ENCODE measurements around the gene MEGF6. TPM values are rescaled to one million over a fixed set of nuclear protein-coding genes. Genes with fewer than 3 reads are reported as not detected.

The MEGF6 gene
- total RNA-seq, 2 experiments from 2014 or later = 5.8 to 5.9 TPM

DNA sequence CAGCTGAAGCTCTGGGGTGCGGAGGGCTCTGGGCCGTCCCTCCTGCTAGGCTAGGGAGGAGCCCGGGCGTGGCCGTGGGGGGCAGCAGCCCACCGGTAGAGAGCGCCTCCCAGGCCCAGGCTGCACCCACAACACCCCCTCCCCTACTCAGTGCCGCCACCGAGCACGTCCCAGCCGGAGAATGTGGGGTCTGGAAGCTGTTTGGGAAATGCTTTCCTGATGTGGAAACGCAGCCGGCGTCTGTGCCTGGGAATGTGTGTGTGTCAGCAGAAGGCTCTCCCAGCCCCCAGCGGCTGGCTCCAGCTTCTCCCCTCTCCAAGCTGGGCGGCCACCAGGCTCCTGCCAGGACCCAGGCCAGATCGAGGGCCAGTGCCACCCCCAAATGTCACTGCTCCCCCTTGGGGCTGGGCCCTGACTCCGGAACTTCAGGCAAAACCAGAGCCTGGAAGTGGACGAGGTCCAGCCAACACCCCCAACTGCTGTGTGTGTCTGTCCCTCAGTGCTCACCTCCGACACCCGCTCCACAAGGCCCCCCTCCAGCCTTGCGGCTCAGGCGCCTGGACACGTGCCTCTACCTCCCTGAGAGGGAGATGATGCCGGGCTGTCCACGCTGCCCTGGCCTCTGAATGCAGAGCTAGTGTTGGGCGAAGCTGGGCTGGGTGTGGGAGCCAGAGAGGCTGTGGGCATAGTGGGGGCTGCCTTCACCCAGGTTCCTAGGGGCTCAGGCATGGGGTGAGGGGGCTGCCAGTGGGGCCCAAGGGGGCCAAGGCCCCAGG, 74.7 kb downstream of the MEGF6 start:
- Mint-ChIP-seq H3K4me3 (no peak overlapping the region), H3K36me3 (ENCODE audit: low read depth) (no peaks in the 10 kb centered on the region), H3K9me3 (no peaks in the 10 kb centered on the region), H3K27ac (no peak overlapping the region), H3K27me3 (ENCODE audit: low read depth) (no peaks in the 10 kb centered on the region), H3K4me1 (ENCODE audit: low read depth) (no peaks in the 10 kb centered on the region)
- DNase-seq = no peak
- intact Hi-C loops (cut with micrococcal nuclease) = no loop called here
- CTCF ChIA-PET = no interaction called here

DNA sequence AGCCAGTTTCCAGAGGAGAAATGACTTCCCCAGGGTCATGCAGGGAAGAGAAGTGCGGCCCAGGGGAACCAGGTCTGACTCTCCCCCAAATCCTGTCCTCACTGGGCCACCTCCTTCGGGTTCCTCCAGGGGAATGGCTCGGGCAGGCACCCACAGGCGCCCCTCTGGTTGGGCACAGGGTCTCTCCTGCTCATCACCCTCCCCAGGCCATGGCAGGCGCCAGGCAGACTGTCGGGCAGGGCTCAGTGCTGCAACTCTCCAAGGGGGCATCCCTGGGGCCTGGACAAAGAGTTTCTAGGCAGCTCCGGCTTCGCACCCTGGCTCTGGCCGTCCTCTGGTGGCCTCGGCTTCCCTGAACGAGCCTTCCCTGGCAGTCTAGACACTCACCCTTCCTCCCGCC, 75.6 kb downstream of the MEGF6 start:
- Mint-ChIP-seq H3K9me3 (no peaks in the 10 kb centered on the region), H3K27me3 (ENCODE audit: low read depth) (no peaks in the 10 kb centered on the region), H3K27ac (no peak overlapping the region), H3K36me3 (ENCODE audit: low read depth) (no peaks in the 10 kb centered on the region), H3K4me3 (no peak overlapping the region), H3K4me1 (ENCODE audit: low read depth) (peaks cover 2% of the 10 kb centered on the region)
- CTCF ChIA-PET = no interaction called here
- intact Hi-C loops (cut with micrococcal nuclease) = no loop called here
- no peak for DNase-seq

DNA sequence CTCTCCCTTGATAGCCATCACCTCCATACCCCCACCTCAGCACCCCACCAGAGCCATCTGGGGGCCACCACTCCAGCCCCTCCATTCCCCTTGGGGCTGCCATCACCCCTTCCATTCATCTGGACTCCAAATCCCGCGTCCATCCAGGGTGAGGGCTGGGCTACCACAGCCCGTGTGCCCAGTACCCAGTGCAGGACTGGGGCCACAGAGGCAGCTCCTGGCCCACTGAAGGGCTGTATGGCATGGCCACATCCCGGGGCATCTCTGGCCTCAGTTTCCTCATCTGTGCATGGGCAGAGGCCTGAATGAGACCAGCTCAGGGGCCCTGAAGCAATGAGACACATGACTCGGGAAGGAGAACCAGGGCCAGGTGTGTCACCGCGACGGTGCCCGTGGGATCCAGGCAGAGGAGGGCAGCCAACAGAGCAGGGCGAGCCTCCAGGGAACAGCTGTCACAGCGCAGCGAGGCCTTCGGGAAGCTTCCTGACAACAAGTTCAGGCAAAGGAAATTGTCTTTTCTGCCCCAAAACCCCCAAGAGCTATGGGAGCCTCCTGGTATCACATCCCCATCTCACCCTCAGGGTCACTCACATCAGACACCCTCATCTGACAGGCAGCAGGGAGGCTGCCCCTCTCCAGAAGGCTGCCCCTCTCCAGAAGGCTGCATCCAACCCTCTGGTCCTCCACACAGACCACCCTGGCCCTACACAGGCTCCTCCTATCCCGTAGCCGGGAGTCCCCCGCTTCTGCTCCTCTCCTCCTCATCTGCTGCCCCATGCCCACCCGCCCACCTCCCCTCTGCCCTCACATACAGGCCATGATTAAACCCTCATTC, 76.3 kb downstream of the MEGF6 start:
- H3K36me3 Mint-ChIP-seq (ENCODE audit: low read depth) = no peaks in the 10 kb centered on the region
- peaks cover 7% of the 10 kb centered on the region for H3K4me1 Mint-ChIP-seq (ENCODE audit: low read depth)
- H3K4me3 Mint-ChIP-seq = no peak overlapping the region
- no peaks in the 10 kb centered on the region for H3K9me3 Mint-ChIP-seq
- DNase-seq = no peak
- intact Hi-C loops (cut with micrococcal nuclease) = no loop called here
- H3K27ac Mint-ChIP-seq = no peak overlapping the region
- CTCF ChIA-PET = no interaction called here
- no peaks in the 10 kb centered on the region for H3K27me3 Mint-ChIP-seq (ENCODE audit: low read depth)

DNA sequence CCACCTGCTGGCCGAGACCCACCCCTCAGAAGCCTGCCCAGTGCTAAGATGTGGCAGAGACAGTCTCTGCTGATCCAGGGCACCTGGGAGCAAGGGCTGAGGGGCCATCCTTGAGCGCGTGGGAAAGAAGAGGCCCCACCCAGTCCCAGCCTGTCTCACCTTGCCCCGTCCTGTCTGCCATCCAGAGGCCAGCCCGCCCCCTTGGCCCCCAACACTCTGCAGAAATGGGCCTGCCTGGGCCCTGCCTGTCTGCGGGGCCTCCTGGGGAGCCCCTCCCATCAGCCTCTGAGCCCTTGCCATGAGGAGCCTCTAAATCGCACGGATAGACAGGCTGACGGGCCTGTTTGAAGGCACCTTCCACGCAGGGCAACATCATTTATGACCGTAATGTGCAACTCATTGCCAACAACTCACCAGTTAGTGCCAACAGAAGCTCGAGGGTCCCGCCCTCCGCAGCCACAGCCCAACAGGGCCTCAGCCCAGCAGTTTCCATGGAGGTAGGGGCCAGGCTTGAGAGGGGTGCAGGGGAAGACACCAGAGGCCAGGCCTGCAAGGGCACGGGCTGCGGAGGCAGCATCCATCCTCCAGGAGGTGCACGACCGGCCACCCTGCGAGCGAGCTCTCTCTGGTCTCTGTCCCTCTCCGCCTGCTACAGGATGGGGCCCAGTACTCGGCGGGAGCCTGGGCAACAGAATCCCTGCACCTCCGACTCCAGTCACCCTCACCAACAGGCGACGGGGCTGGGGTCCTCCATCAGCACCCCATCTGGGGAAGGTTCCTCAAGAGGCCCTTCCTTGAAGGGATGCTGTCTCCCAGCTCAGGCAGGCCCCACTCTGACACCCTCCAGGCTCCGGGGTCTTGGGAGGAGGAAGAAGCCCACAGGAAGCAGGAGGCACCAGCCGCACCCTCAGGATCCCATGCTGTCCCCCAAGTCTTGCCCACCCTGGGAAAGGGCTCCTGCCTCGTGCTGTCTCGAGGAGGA, 78.0 kb downstream of the MEGF6 start:
- Mint-ChIP-seq H3K36me3 (ENCODE audit: low read depth) (no peaks in the 10 kb centered on the region), H3K9me3 (no peaks in the 10 kb centered on the region), H3K27me3 (ENCODE audit: low read depth) (no peaks in the 10 kb centered on the region), H3K27ac (no peak overlapping the region), H3K4me3 (no peak overlapping the region), H3K4me1 (ENCODE audit: low read depth) (peaks cover 10% of the 10 kb centered on the region)
- CTCF ChIA-PET = no interaction called here
- no peak for DNase-seq
- intact Hi-C loops (cut with micrococcal nuclease) = no loop called here

DNA sequence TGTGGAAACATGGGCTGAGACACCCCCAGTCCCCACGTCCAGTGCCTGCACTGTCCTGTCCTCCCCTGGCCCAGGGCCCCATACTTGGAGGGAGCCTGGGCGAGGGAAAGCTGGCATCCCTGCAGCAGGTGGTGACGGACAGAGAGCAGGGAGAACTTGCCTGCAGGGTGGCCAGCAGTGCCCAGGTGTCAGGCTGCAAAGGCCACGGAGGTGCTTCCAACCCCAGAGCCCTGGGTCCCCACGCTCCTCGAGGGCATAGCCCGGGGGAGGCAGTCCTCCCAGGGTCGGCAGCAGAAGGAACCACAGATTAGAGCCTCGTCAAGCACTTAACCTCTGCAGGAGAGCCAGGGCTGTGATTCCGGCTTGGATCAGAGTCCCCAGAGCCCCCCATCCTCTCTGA, 79.4 kb downstream of the MEGF6 start:
- intact Hi-C loops (cut with micrococcal nuclease) = loop anchor here (1.0 kb wide), 1 partner anchor 41 kb away; no protein-coding TSS in a partner anchor
- no peaks in the 10 kb centered on the region for H3K36me3 Mint-ChIP-seq (ENCODE audit: low read depth)
- CTCF ChIA-PET = interaction anchor here (0.6 to 0.8 kb wide), 2 partner anchors 14 to 90 kb away, joined by 3 to 5 read pairs; no protein-coding TSS in a partner anchor
- H3K4me3 Mint-ChIP-seq = no peak overlapping the region
- peaks cover 10% of the 10 kb centered on the region for H3K4me1 Mint-ChIP-seq (ENCODE audit: low read depth)
- H3K27me3 Mint-ChIP-seq (ENCODE audit: low read depth) = no peaks in the 10 kb centered on the region
- no peak overlapping the region for H3K27ac Mint-ChIP-seq
- H3K9me3 Mint-ChIP-seq = no peaks in the 10 kb centered on the region
- DNase-seq = no peak

DNA sequence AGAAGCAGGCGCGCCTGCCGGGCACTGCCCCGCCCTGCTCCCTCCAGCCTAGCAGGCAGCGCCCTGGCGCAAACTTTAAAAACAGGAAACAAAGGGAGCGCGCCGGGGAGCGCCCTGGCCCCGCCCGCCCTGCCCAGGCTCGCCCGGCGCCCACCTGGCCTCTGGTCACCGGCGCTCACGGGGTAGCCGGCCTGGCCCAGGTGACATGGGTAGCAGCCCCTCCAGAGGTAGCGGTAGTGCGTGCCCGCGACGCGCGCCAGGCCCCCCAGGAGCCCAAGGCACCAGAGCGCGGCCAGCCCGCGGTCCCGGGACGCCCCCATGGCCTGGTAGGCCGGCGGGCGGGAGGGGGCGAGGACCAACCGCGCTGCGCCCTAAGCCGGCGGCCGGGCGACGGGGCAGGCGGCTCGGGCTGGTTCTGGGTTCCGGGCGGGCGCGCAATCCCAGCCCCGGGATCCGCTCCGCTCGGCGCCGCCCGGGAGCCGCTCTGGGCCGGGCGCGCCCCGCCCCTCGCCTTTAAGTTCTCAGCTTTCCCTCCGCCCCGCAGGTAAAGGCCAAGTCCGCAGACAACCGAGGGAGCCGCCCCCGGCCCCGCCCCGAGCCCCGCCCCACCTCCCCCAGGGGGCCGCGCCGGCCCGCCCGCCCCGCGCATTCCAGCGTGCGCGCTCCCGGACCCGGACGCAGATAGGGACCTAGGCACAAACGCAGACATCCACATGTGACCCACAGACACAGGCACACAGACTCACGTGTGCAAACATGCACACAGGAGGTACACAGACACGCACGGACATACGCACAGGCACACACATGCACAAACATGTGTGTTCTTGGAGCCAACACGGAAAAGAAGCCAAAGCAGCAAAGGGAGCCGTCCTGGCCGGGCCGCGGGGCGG, 80.1 kb downstream of the MEGF6 start:
- no peaks in the 10 kb centered on the region for H3K9me3 Mint-ChIP-seq
- peak overlapping the region; percentile 74 for H3K4me3 Mint-ChIP-seq
- intact Hi-C loops (cut with micrococcal nuclease) = loop anchor here (1.0 kb wide), 1 partner anchor 40 kb away; no protein-coding TSS in a partner anchor
- H3K27me3 Mint-ChIP-seq (ENCODE audit: low read depth) = no peaks in the 10 kb centered on the region
- peak overlapping the region; percentile 68 for H3K27ac Mint-ChIP-seq
- H3K36me3 Mint-ChIP-seq (ENCODE audit: low read depth) = no peaks in the 10 kb centered on the region
- CTCF ChIA-PET = interaction anchor here (0.6 to 1.3 kb wide), 3 partner anchors 13 to 91 kb away, joined by 3 to 4 read pairs (median 3); no protein-coding TSS in a partner anchor
- peaks cover 10% of the 10 kb centered on the region for H3K4me1 Mint-ChIP-seq (ENCODE audit: low read depth)
- peak; percentile 76 for DNase-seq

DNA sequence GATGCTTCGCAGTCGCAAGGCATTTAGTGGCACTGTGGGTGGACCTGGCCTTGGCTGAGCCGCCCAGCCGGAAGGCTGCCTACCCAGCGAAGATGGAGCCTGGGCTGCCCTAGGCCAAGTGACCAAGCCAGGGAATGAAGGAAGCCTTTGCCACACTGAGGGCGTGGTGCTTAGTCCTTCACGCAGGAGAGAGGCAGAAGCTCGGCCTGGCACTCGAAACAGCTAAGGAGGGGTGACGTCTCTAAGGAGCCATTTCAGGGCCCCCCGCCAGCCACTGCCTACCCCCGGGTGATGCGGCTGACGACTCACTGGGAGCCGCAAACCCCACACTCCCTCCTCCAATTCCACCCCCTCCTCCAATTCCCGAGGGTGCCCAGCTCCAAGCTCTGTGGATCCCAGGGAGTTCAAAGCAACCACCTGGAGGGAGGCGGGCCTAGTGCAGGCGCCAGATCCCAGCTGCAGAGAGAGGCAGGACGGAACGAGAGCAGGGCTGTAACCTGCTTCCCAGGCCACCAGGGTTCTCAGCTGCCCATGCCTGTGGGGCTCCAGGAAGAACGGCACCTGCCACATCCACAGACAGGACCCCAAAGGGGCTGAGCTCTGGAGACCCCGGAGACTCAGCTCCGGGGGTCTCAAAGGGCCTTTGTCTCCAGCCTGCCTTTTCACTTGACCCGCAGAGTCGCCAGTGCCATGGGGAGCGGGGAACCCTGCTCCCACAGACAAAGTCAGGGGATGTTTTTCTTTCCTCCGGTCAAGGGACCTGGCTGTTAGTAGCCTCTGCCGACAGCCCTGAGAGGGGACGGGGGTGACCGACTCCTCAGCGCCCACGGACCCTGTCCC, 81.0 kb downstream of the MEGF6 start:
- Mint-ChIP-seq H3K27me3 (ENCODE audit: low read depth) (no peaks in the 10 kb centered on the region), H3K9me3 (no peaks in the 10 kb centered on the region), H3K27ac (peak overlapping the region; percentile 18), H3K4me3 (peak overlapping the region; percentile 74), H3K36me3 (ENCODE audit: low read depth) (no peaks in the 10 kb centered on the region), H3K4me1 (ENCODE audit: low read depth) (peaks cover 10% of the 10 kb centered on the region)
- DNase-seq = peak; percentile 13
- intact Hi-C loops (cut with micrococcal nuclease) = no loop called here
- CTCF ChIA-PET = interaction anchor here (1.0 to 1.3 kb wide), 3 partner anchors 12 to 91 kb away, joined by 3 to 4 read pairs (median 3); no protein-coding TSS in a partner anchor

DNA sequence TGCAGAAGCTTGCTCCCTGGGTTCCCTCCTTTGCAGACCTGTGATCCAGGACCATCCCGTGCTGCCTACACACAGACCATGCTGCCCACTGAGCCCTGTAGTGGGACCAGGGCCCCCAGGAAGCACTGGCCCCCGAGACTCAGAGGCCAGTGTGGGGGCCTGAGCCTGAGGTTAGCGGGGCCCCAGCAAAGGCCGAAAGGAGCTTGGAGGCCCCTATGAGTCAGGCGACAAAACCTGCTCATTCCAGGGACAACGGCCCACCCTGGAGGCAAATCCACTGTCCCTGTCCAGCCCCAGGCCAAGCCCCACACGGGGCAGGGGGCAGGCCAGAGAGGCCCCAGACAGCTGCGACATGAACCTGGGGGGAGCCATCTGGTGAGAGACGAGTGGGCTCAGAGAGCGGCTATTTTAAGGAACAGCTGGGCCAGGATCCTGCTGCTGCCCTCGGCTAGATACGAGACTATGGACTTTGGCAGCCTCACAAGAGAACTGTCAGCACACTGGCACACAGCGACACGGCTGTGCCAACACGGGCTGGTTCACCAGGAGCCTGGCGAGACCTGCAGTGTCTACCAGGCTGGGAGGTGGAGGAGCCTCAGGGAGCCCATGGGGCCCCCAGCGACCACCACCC, 82.1 kb downstream of the MEGF6 start:
- Mint-ChIP-seq H3K36me3 (ENCODE audit: low read depth) (no peaks in the 10 kb centered on the region), H3K4me1 (ENCODE audit: low read depth) (peaks cover 15% of the 10 kb centered on the region), H3K27me3 (ENCODE audit: low read depth) (no peaks in the 10 kb centered on the region), H3K9me3 (no peaks in the 10 kb centered on the region), H3K27ac (no peak overlapping the region), H3K4me3 (no peak overlapping the region)
- intact Hi-C loops (cut with micrococcal nuclease) = no loop called here
- CTCF ChIA-PET = interaction anchor here (1.2 to 1.5 kb wide), 2 partner anchors 38 to 92 kb away, joined by 3 to 5 read pairs; no protein-coding TSS in a partner anchor
- DNase-seq = no peak

DNA sequence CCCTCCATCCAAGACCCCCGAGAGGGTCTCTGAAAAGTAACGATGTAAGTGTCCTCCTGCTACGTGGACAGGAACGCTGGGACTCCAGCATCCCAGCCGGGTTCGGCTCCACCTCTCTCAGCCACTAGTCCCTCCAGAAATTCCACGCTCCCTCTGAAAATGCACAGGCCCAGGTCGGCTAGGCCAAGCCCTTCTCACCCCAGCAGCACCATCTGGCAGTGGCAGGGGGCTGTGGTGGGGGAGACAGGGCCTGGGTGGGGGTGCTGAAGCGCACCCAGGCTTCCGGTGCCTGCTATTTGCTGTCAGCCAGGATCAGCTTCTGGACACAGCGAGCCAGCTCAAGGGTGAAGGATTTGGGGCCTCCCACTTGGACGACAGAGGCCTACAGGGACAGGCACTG, 83.5 kb downstream of the MEGF6 start:
- Mint-ChIP-seq H3K27me3 (ENCODE audit: low read depth) (no peaks in the 10 kb centered on the region), H3K4me1 (ENCODE audit: low read depth) (peaks cover 15% of the 10 kb centered on the region), H3K4me3 (no peak overlapping the region), H3K27ac (no peak overlapping the region), H3K36me3 (ENCODE audit: low read depth) (no peaks in the 10 kb centered on the region), H3K9me3 (no peaks in the 10 kb centered on the region)
- DNase-seq = no peak
- intact Hi-C loops (cut with micrococcal nuclease) = no loop called here
- CTCF ChIA-PET = interaction anchor here (1.5 kb wide), 1 partner anchor 37 kb away, joined by 5 read pairs; no protein-coding TSS in a partner anchor
